IMR-90 (cell line): ENCODE data around the gene ABCA12. TPM values are rescaled to one million over a fixed set of nuclear protein-coding genes. Genes with fewer than 3 reads are reported as not detected.

ENCODE experiments used
- ATAC-seq: fragments of 200-7000 bp; cut with Tn5 transposase; 2 replicates; pipeline ENCODE4 v1.9.1; 2020; ENCODE audit warnings: low read depth, mild to moderate bottlenecking, moderate library complexity
- BruUV-seq: library from RNA; stranded (reverse); fragments of 400-500 nt; replicated peaks from 2 replicates; lab custom pipeline; 2021; lab: Mats Ljungman, UMichigan
- CTCF ChIA-PET: fragments of 300-600 bp; formaldehyde crosslinking; extraction: SDS; loops from one replicate; lab custom pipeline; 2021; ENCODE audit warnings: antibody characterized with exemption; lab: Yijun Ruan, JAX
- POLR2A ChIA-PET: fragments of 300-600 bp; sonication (Branson Sonifier 250); formaldehyde crosslinking; loops from one replicate; lab custom pipeline; 2022; ENCODE audit warnings: antibody characterized with exemption; ENCODE audit not compliant: unreplicated experiment; lab: Charles Lee
- DNase-seq: peaks from one replicate; pipeline ENCODE4 v3.0.0; 2013
- H2AFZ ChIP-seq: replicated peaks from 2 replicates; pipeline ENCODE3; 2013; ENCODE audit warnings: low read length, mild to moderate bottlenecking; ENCODE audit not compliant: poor library complexity
- H2AK5ac ChIP-seq: 2 replicates; pipeline ENCODE4 v1.6.1; 2013; ENCODE audit warnings: low read depth, low read length, inconsistent platforms
- H2AK9ac ChIP-seq: replicated peaks from 2 replicates; pipeline ENCODE3; 2013; ENCODE audit warnings: mild to moderate bottlenecking, low read depth, low read length, moderate library complexity; ENCODE audit not compliant: poor library complexity
- H2BK120ac ChIP-seq: 2 replicates; pipeline ENCODE4 v1.6.1; 2013; ENCODE audit warnings: low read depth, low read length, inconsistent platforms
- H2BK15ac ChIP-seq: 3 replicates; pipeline ENCODE4 v1.6.1; 2013; ENCODE audit warnings: low read depth, low read length, inconsistent platforms
- H2BK20ac ChIP-seq: 2 replicates; pipeline ENCODE4 v1.6.1; 2013; ENCODE audit warnings: low read depth, mild to moderate bottlenecking, inconsistent platforms, low read length, moderate library complexity
- H2BK5ac ChIP-seq: 2 replicates; pipeline ENCODE4 v1.6.1; 2013; ENCODE audit warnings: mild to moderate bottlenecking, low read depth, low read length, inconsistent platforms; ENCODE audit not compliant: poor library complexity, severe bottlenecking
- H3K14ac ChIP-seq: replicated peaks from 2 replicates; pipeline ENCODE4 v1.6.1; 2013; ENCODE audit warnings: low read depth, low read length, inconsistent platforms
- H3K18ac ChIP-seq: 2 replicates; pipeline ENCODE4 v1.6.1; 2013; ENCODE audit warnings: low read depth, low read length, control low read depth
- H3K23ac ChIP-seq: 2 replicates; pipeline ENCODE4 v1.6.1; 2013; ENCODE audit warnings: low read depth, low read length, inconsistent platforms
- H3K27ac ChIP-seq: 2 replicates; pipeline ENCODE4 v1.5.1; 2013; ENCODE audit warnings: mild to moderate bottlenecking, control low read depth, low read length; ENCODE audit not compliant: insufficient read depth
- H3K27me3 ChIP-seq: 2 replicates; pipeline ENCODE4 v1.6.1; 2013; ENCODE audit warnings: low read length; ENCODE audit not compliant: control insufficient read depth, insufficient read depth
- H3K36me3 ChIP-seq: 2 replicates; pipeline ENCODE4 v1.6.1; 2013; ENCODE audit warnings: low read length, mixed read lengths; ENCODE audit not compliant: control insufficient read depth, insufficient read depth
- H3K4ac ChIP-seq: 2 replicates; pipeline ENCODE4 v1.6.1; 2013; ENCODE audit warnings: low read depth, low read length, inconsistent platforms
- H3K4me1 ChIP-seq: 2 replicates; pipeline ENCODE4 v1.6.1; 2013; ENCODE audit warnings: low read length, mixed read lengths; ENCODE audit not compliant: control insufficient read depth, insufficient read depth
- H3K4me2 ChIP-seq: 2 replicates; pipeline ENCODE4 v1.6.1; 2013; ENCODE audit warnings: low read depth, mild to moderate bottlenecking, control low read depth, low read length, moderate library complexity
- H3K4me3 ChIP-seq: 2 replicates; pipeline ENCODE4 v1.5.1; 2013; ENCODE audit warnings: low read depth, mild to moderate bottlenecking, control low read depth, low read length, moderate library complexity; ENCODE audit not compliant: insufficient read depth
- H3K56ac ChIP-seq: 2 replicates; pipeline ENCODE4 v1.6.1; 2013; ENCODE audit warnings: low read length, inconsistent platforms; ENCODE audit not compliant: insufficient read depth; ENCODE audit errors: extremely low read depth
- H3K79me1 ChIP-seq, 2 experiments: 2 replicates each; pipeline ENCODE4 v1.6.1; 2013; ENCODE audit warnings: low read length in 2 of 2, inconsistent platforms in 1 of 2, low read depth in 1 of 2
- H3K9ac ChIP-seq: 2 replicates; pipeline ENCODE4 v1.6.1; 2013; ENCODE audit warnings: low read depth, low read length, control low read depth
- H3K9me1 ChIP-seq: 2 replicates; pipeline ENCODE4 v1.6.1; 2013; ENCODE audit warnings: low read length, inconsistent platforms; ENCODE audit not compliant: insufficient read depth
- H3K9me3 ChIP-seq: 2 replicates; pipeline ENCODE4 v1.6.1; 2013; ENCODE audit warnings: low read length; ENCODE audit not compliant: control insufficient read depth, insufficient read depth
- H4K20me1 ChIP-seq: 2 replicates; pipeline ENCODE4 v1.6.1; 2013; ENCODE audit warnings: low read length, inconsistent platforms; ENCODE audit not compliant: insufficient read depth
- H4K5ac ChIP-seq: 2 replicates; pipeline ENCODE4 v1.6.1; 2013; ENCODE audit warnings: mild to moderate bottlenecking, low read depth, low read length, control low read depth
- H4K8ac ChIP-seq, 2 experiments: 2 replicates each; pipeline ENCODE4 v1.6.1; 2013; ENCODE audit warnings: low read depth in 2 of 2, low read length in 2 of 2, control low read depth in 1 of 2, inconsistent platforms in 1 of 2
- H4K91ac ChIP-seq: 2 replicates; pipeline ENCODE4 v1.6.1; 2013; ENCODE audit warnings: low read depth, low read length, inconsistent platforms; ENCODE audit not compliant: insufficient read depth
- BHLHE40 ChIP-seq: fragments of 150-350 bp; IDR thresholded peaks from 2 replicates; pipeline ENCODE4 v1.6.1; 2016; ENCODE audit warnings: mild to moderate bottlenecking, low read depth, low read length
- CEBPB ChIP-seq: IDR thresholded peaks from 2 replicates; pipeline ENCODE4 v1.6.1; 2012; ENCODE audit warnings: low read depth, low read length, improper control_type of control experiment
- ELK1 ChIP-seq: fragments of 150-350 bp; IDR thresholded peaks from 2 replicates; pipeline ENCODE4 v1.6.1; 2016; ENCODE audit warnings: low read depth, mild to moderate bottlenecking, low read length, moderate library complexity, borderline replicate concordance
- FOS ChIP-seq: fragments of 150-350 bp; IDR thresholded peaks from 2 replicates; pipeline ENCODE4 v1.6.1; 2016; ENCODE audit warnings: low read depth, low read length
- MAFK ChIP-seq: IDR thresholded peaks from 2 replicates; pipeline ENCODE4 v1.6.1; 2012; ENCODE audit warnings: low read depth, low read length, improper control_type of control experiment
- MXI1 ChIP-seq: IDR thresholded peaks from 2 replicates; pipeline ENCODE4 v1.6.1; 2012; ENCODE audit warnings: low read depth, mild to moderate bottlenecking, low read length, moderate library complexity, borderline replicate concordance
- NFE2L2 ChIP-seq: fragments of 150-350 bp; IDR thresholded peaks from 2 replicates; pipeline ENCODE4 v1.6.1; 2016; ENCODE audit warnings: low read depth, mild to moderate bottlenecking, low read length
- POLR2A ChIP-seq: IDR thresholded peaks from 2 replicates; pipeline ENCODE4 v1.6.1; 2012; ENCODE audit warnings: mild to moderate bottlenecking, low read depth, low read length
- RAD21 ChIP-seq: IDR thresholded peaks from 2 replicates; pipeline ENCODE4 v1.6.1; 2012; ENCODE audit warnings: low read length, improper control_type of control experiment
- RFX5 ChIP-seq: IDR thresholded peaks from 2 replicates; pipeline ENCODE4 v1.8.0; 2012; ENCODE audit warnings: low read depth, mild to moderate bottlenecking, low read length, moderate library complexity
- USF2 ChIP-seq: fragments of 150-350 bp; IDR thresholded peaks from 2 replicates; pipeline ENCODE4 v1.6.1; 2017; ENCODE audit warnings: mild to moderate bottlenecking, antibody characterized with exemption, low read length, low read depth
- dilution Hi-C: fragments of 300-500 bp; cut with HindIII; formaldehyde crosslinking; loops from one replicate; pipeline ENCODE4 v1.14.3; 2018; ENCODE audit warnings: low sequenced_read_pairs; ENCODE audit not compliant: unreplicated experiment
- in situ Hi-C: fragments of 300-500 bp; cut with MboI; formaldehyde crosslinking; loops from 3 replicates; pipeline ENCODE4 v1.14.3; 2019; ENCODE audit warnings: low sequenced_read_pairs, inconsistent platforms, mixed read lengths
- intact Hi-C: fragments of 100-400 bp; cut with micrococcal nuclease; formaldehyde crosslinking; loops from 2 replicates; pipeline ENCODE4 v1.10.0; 2022
- polyA plus RNA-seq, 3 experiments: library from polyadenylated mRNA; depleted of rRNA; stranded (reverse); fragments of >200 nt; gene quantifications; 2 replicates each; pipeline ENCODE4 v1.2.3, GENCODE V29; 2012; ENCODE audit warnings: low replicate concordance in 1 of 3
- total RNA-seq: library from RNA; depleted of rRNA; stranded (reverse); fragments of >200 nt; gene quantifications from 2 replicates; pipeline ENCODE4 v1.2.3, GENCODE V29; 2012

Gene ABCA12
- total and polyA plus RNA-seq, 2 of the 4 experiments (the other 2 are of a cell fraction): under 0.01 TPM; not detected in 1

GRCh38 chr2:215188078-215188477 is 49.7 kb upstream of the ABCA12 start:
- POLR2A ChIA-PET: no interaction called here
- no peak overlapping the region for H3K4me3 ChIP-seq
- H2AFZ ChIP-seq: no peak overlapping the region
- no peak overlapping the region for H3K27ac ChIP-seq
- H3K36me3 ChIP-seq: no peaks in the 10 kb centered on the region
- H3K18ac ChIP-seq: no peak overlapping the region
- no peak for DNase-seq
- H3K9me3 ChIP-seq: no peaks in the 10 kb centered on the region
- intact Hi-C loops (no loop called here), in situ Hi-C loops (no loop called here), dilution Hi-C loops (no loop called here)
- no peak overlapping the region for H2BK5ac ChIP-seq
- H3K4me2 ChIP-seq: no peak overlapping the region
- no peak overlapping the region for H3K56ac ChIP-seq
- H3K9ac ChIP-seq: no peak overlapping the region
- CTCF ChIA-PET: interaction anchor here (0.6 kb wide), 1 partner anchor 422 kb away, joined by 6 read pairs; no protein-coding TSS in a partner anchor
- no peaks in the 10 kb centered on the region for H4K20me1 ChIP-seq
- no peak overlapping the region for H2BK20ac ChIP-seq
- no peak overlapping the region for H2BK15ac ChIP-seq
- BruUV-seq: no TSS peak
- H3K23ac ChIP-seq: no peak overlapping the region
- no peak overlapping the region for H4K91ac ChIP-seq
- TF ChIP-seq NFE2L2 (no peak), USF2 (no peak), RAD21 (no peak), RFX5 (no peak), MXI1 (no peak), FOS (no peak), POLR2A (no peak), CEBPB (no peak), BHLHE40 (no peak), MAFK (no peak), ELK1 (no peak)
- H2AK9ac ChIP-seq: no peak overlapping the region
- no peaks in the 10 kb centered on the region for H3K9me1 ChIP-seq
- H4K5ac ChIP-seq: no peak overlapping the region
- no peak overlapping the region for H2AK5ac ChIP-seq
- ATAC-seq: no peak
- H3K79me1 ChIP-seq: no peaks in the 10 kb centered on the region
- H3K4ac ChIP-seq: no peak overlapping the region
- H3K4me1 ChIP-seq: no peaks in the 10 kb centered on the region
- no peaks in the 10 kb centered on the region for H3K27me3 ChIP-seq
- no peak overlapping the region for H4K8ac ChIP-seq
- H2BK120ac ChIP-seq: no peak overlapping the region
- H3K14ac ChIP-seq: no peak overlapping the region
